Stimulated activated CD4-positive, alpha-beta T cell treated with anti-CD3 and anti-CD28 coated beads, Interleukin-2, amount 100 ng/mL, for 48 hours (primary cell): ENCODE results near the gene CRAMP1.

Experiments used
- DNase-seq, 2 donors: peaks; one replicate each; pipeline ENCODE4 v3.0.0-alpha.2; 2020

Gene CRAMP1

GRCh38 chr16:1597154-1597553, 15.0 kb upstream of the CRAMP1 start:
- DNase-seq = no peak

DNA sequence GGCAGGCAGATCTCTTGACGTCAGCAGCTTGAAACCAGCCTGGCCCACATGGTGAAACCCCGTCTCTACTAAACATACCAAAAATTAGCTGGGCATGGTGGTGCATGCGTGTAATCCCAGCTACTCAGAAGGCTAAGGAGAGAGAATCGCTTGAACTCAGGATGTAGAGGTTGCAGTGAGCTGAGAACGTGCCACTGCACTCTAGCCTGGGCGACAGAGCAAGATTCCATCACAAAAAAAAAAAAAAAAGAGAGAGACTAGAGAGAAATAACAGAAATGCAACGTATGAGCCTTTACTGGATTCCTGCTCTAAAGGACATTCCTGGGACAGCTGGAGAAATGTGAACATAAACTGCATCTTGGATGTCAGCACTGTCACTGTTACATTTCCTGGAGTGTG, 11.1 kb upstream of the CRAMP1 start:
- DNase-seq = no peak

DNA sequence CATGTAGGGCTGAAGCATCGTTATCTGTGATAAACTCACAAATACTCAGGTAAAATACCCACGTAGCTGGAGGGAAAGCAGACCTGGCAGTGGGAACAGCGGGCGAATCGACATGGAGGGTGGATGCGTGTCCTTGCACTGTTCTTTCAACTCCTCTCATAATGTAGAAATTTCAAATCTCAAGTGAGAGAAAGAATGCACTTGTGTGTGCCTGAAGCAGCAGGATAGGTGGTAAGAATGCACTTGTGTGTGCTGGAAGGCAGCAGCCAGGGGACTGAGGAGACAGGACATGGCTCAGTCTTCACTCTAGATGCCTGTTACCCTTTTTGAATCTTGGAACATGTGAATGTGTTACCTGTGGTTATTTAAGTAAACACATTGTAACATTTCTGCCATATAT, 10.7 kb upstream of the CRAMP1 start:
- no peak for DNase-seq

GRCh38 chr16:1602285-1602684, 9.9 kb upstream of the CRAMP1 start:
- no peak for DNase-seq

GRCh38 chr16:1606774-1607173, 5.4 kb upstream of the CRAMP1 start:
- no peak for DNase-seq

GRCh38 chr16:1607971-1608370, 4.2 kb upstream of the CRAMP1 start:
- DNase-seq = no peak

DNA sequence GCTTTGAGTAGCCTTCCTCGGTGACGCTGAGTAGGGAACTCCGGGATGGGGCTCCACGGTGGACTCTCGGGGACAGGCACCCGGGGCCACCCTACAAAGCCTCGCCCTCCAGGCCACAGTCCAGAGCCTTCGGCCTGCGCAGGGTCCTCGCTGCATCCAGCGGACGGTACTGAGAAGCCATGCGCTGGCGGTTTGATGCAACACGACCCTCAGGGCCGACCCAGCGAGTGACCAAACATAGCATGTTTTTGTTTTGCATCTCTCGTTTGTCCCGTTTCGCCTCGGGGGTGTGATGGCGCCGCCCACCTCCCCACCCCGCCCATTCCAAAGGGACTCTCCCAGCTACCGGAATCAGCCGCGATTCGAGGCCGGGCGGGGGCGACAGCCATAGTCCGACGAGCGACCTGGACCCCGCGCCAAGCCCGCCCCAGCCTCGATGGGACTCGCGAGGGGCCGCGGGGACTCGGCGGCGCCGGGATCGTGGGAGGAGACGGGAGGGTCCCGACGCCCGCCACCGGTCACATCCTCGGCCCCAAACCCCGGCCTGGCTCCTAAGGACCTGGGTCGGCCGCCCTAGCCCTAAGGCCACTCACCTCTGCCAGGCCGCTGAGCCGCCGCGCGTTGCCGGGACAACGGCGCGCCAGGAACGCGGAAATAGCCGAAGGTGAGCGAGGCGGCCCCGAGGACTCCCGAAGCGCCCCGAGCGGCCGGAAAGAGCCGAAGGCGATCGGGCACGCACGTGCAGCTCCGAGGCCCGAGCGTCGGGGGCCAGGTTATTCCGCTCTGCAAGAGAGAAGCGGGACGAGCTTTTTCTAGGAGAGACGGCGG, 1.9 kb upstream of the CRAMP1 start:
- DNase-seq = peak; percentile 90 to 93

DNA sequence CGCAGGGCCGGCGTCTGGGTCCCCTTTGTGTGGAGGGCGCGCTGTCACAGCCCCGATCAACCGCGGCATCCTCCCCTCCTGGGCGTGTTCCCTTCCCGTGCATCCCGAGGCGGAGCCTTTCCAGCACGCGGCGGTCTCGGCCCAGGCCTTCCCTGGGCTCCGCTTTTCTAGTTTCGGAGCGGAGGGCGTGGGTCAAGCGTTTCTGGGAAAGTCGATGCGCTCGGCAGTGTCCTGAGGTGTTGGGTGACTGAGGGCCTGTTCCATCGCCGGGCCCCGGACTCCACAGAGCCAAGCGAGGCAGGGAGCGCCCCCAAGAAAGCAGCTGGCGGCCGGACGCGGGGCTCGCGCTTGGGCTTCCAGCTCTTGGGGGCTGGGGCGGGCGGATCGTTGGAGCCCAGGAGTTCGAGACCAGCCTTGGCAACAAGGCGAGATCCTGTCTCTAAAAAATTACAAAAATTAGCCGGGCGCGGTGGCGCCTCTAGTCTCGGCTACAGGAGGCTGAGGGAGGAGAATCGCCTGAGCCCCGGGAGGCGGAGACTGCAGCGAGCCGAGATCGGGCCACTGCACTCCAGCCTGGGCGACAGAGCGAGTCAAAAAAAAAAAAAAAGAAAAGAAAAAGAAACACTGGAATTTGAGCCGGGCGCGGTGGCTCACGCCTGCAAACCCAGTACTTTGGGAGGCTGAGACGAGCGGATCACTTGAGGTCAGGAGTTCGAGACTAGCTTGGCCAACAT, 1.1 kb upstream of the CRAMP1 start:
- no peak for DNase-seq

GRCh38 chr16:1613211-1613622, 1.1 kb downstream of the CRAMP1 start:
- no peak for DNase-seq

DNA sequence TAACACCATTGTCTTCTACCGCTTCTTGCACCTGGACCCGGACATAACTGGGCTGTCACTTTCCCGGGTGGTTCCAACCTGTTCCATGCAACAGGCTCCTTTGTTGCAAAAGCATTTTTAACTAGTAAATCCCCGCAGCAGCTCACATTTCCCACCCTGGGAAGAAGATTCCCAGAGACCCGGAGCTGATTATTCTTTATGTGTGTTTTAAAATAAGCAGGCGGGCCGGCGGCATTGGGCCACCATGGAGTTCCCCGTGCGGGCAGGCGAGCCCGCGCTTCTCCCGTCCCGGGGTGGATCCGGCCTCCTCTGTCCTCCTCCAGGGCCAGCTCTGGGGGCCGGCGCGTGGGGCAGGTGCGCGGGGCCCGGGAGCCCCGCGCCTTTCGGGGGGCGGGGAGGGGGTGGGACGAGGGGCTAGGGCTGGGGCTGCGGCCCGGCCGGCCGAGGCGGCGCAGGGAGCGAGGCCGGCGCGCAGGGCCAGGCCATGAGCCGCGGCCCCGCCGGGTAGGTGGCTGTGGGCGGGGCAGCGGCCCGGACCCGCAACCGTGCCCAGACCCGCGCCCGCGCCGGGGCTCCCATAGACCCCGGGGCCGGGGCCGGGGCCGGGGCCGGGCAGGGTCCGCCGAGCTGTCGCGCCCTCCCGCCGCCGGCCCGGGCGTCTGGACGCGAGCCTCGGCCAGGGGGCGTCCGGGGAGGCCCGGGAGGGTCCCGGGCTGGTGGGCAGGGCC, 1.7 kb downstream of the CRAMP1 start:
- DNase-seq = no peak

- peak in 1 of 2 donors; percentile 17 for DNase-seq
Observed at GRCh38 chr16:1614456-1615102, 2.4 kb downstream of the CRAMP1 start.

- no peak for DNase-seq
Observed at GRCh38 chr16:1615761-1616160, 3.6 kb downstream of the CRAMP1 start.

GRCh38 chr16:1619976-1620375, 7.8 kb downstream of the CRAMP1 start:
- no peak for DNase-seq

DNA sequence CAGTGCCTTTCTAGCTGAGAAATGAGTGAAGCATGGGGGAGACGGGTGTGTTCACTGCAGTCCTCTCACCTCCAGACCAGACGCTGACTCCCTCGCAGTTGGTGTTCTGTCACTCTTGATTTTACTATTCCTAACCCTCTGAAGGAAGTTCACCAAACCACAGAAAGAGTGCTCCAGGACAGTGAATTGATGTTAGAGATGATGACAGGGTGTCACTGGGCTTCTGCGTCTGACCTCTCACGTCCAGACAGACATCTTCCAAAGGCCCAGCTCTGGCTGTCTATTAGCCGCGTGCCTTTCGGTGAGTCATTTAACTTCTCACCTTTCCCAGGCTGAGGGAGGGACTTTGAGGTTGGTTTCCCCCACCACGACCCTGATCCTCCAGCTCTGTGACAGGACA, 8.2 kb downstream of the CRAMP1 start:
- DNase-seq = no peak

DNA sequence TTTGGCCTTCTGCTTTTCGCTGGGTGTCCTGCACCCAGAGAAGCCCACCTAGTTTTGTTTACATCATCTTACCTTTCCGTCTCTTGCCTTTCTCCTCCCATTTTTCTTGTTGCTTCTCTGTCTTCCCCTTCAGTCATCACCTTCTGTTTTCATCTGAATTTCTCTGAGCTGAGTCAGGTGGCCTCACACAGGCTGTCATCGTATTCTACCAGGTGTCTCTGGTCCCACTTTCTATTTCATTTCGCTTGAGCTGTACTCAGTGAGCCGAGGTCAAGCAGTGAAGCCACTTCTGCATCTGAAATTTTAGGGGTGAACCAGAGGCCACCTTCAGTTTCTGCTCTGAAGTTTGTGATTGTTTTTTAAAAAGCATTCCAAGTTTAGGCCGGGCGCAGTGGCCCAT, 9.7 kb downstream of the CRAMP1 start:
- no peak for DNase-seq

DNA sequence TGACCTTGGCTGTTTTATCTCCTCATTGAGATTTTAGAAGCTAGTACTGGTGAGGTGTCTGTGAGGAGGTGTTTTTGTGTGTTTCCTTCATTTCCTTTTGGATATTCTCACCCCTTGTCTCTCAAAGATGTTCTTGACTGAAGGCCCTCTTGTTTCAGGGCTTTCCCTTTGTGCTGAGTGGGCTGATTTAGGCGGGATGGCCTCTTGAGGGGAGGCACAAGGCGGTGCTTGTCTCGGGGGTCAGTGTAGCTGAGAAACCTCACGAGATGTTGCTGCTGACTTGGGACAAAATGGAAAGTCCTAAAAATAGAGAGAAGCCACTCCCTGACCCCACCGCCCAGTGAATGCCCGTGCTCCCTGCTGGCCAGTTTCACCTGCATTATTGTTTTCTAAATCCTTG, 14.2 kb downstream of the CRAMP1 start:
- no peak for DNase-seq

DNA sequence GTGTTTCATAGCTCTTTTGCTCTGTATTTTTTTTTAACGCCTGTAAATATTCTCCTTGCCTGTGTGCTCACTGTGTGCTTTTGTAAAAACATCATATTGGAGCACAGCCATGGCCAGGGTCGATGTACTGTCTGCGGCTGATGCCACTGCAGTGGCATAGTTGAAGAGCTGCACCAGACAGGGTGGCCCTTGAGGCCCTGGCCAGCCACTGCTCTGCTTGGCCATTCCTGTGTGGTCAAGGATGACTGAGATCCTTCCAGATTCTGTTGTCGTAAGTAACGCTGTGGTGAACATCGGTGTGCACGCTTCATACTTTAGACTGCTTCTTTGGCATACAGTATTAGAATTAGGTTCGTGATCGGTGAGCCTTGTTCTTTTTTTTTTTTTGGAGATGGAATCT, 14.6 kb downstream of the CRAMP1 start:
- no peak for DNase-seq

- DNase-seq = no peak
Observed at GRCh38 chr16:1630450-1631213, 18.5 kb downstream of the CRAMP1 start.

GRCh38 chr16:1631230-1631629, 19.1 kb downstream of the CRAMP1 start:
- no peak for DNase-seq

DNA sequence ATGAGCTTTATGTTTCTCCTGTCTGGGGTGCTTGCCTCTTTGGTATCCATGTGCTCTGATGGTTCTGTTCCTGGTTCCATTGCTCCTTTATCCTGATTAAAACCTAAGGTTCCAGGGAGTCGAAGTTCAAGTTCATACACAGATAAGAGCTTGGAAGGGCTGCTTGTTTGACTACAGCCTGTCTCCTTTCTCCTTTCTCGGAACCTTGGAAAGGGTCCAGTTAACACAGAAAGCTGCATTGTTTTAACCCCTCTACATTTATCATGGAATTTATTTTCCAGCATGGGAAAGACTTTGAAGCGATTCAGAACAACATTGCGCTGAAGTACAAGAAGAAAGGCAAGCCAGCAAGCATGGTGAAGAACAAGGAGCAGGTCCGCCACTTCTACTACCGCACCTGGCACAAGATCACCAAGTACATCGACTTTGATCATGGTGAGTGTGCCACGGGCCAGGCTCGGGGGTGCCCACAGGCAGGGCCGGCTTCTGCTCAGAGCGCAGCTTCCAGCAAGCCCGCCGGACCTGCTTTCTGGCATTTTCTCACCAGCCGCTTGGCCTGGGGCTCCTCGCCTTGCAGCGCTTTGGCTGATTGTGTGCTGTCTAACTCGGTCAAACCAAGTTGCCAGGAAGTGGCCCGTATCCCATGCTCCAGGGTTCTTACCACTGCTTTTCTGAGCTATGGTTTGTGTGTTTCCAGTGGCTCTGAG, 19.9 kb downstream of the CRAMP1 start:
- no peak for DNase-seq

DNA sequence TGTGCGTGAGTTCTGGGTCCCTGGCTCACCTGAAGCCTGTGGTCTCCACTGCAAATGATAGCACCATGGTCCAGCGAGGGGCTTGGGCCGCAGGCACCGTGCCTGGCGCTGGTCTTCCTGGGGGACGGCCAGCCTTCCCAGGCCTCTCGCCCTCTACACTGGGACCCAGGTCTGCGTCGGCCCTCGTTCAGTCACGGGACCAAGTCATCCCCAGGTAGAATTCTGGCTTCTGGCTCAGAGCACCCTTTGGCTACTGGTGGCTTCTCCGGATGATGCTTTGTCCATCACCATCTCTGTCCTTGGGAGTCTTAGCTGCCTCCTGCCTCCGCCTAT, 20.4 kb downstream of the CRAMP1 start:
- DNase-seq = no peak

DNA sequence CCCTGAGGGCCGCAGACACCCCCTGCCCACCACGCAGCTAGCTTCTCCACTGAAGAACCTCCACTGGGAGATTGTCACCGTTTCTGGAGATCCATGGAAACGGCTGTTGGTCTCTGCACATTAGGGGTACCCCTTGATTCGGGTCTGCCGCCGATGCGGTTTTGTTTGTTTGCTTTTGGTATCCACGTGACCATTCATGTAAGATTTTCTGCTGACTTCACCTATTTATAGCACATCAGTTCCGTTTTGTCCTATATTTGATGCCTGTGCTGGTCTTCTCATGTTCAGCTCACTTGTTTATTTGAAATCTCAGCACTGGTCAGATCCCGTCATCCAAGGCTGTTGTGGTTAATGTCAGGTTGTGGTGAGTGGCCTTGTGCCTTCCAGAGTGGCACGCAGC, 21.1 kb downstream of the CRAMP1 start:
- no peak for DNase-seq
